ENCODE data around the gene EFNA1. TPM values are rescaled to one million over a fixed set of nuclear protein-coding genes. Genes with fewer than 3 reads are reported as not detected.
A peak's percentile ranks its signal among the peaks of the same experiment; 100 is the strongest.

EFNA1 gene
- total and polyA plus RNA-seq, 2 of the 4 experiments (the other 2 are of a cell fraction): 0.90 to 1.6 TPM

DNA sequence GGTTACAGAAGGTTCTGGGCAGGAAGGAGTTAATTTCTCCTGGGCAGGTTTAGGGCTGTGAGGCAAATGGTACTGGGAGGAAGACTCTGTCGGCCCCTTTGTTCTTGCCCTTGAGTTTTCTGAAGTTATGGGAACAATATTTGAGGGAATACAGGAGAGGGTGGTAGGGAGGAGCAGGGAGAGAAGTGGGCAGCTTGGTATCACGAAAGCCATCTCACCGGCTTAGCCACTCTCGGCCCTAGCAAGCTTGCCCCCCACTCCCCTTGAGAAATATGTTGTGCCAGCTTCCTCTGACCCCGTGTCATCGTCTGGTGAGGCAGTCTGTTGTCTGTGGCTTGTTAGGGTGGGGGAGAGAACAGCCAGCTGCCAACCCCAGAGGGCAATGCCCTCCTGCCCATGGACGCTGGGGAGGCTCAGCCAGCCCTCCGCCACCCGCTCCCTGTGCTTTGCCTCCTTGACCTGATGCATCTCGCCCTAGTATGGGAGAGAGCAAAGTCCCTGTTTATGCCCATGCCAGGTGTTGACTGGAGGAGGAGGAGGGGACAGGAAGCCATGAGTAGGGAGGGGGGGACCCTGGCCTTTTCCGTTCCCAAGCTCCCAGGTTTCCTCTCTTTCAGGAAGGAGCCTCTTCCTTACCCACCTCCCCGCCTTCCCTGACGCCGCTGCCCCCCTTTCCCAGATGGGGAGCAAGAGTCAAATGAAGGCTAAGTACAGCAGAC, 1.2 kb downstream of the EFNA1 start:
- H2BK20ac ChIP-seq (ENCODE audit: low read depth, low read length): no peak overlapping the region
- H3K4ac ChIP-seq (ENCODE audit: low read depth, low read length): no peak overlapping the region
- no peak overlapping the region; the same call in 1 of the 2 replicates for H3K4me3 ChIP-seq (ENCODE audit: insufficient read depth, low read depth, low read length)
- H2AK5ac ChIP-seq (ENCODE audit: low read depth, low read length): no peak overlapping the region
- dilution Hi-C loops (cut with HindIII; ENCODE audit: low sequenced_read_pairs, unreplicated experiment) (no loop called here), intact Hi-C loops (cut with micrococcal nuclease) (loop anchor here (5.0 kb wide), 1 partner anchor 37 kb away; no protein-coding TSS in a partner anchor), in situ Hi-C loops (cut with MboI; ENCODE audit: low sequenced_read_pairs) (no loop called here)
- H3K9me3 ChIP-seq (ENCODE audit: control insufficient read depth, insufficient read depth, low read length): no peaks in the 10 kb centered on the region
- ChIA-PET POLR2A (ENCODE audit: unreplicated experiment) (no interaction called here), CTCF (no interaction called here)
- peaks cover 10% of the 10 kb centered on the region; the same call in 1 of the 2 replicates for H3K9me1 ChIP-seq (ENCODE audit: insufficient read depth, low read length)
- H2AK9ac ChIP-seq (replicated peaks; ENCODE audit: low read depth, low read length, poor library complexity): peak overlapping the region; percentile 75
- no TSS peak for BruUV-seq (replicated peaks)
- H2BK120ac ChIP-seq (ENCODE audit: low read depth, low read length): no peak overlapping the region
- no peak overlapping the region for H3K56ac ChIP-seq (ENCODE audit: extremely low read depth, insufficient read depth, low read length)
- peak overlapping the region; percentile 77; the same call in 1 of the 2 replicates for H3K4me2 ChIP-seq (ENCODE audit: low read depth, low read length)
- ATAC-seq (ENCODE audit: low read depth): no peak
- DNase-seq: no peak
- H2BK15ac ChIP-seq (ENCODE audit: low read depth, low read length): no peak overlapping the region
- TF ChIP-seq RCOR1 (IDR thresholded peaks at IDR 0.05; ENCODE audit: insufficient replicate concordance, low read length): no peak
- H3K36me3 ChIP-seq (ENCODE audit: control insufficient read depth, insufficient read depth, low read length): peaks cover 4% of the 10 kb centered on the region
- peak overlapping the region; percentile 75; the same call in 1 of the 2 replicates for H3K23ac ChIP-seq (ENCODE audit: low read depth, low read length)
- H3K27ac ChIP-seq (ENCODE audit: insufficient read depth, low read length): no peak overlapping the region
- H3K4me1 ChIP-seq (ENCODE audit: control insufficient read depth, insufficient read depth, low read length): peaks cover 22% of the 10 kb centered on the region
- H2BK5ac ChIP-seq (ENCODE audit: low read depth, low read length, poor library complexity, severe bottlenecking): no peak overlapping the region
- no peak overlapping the region for H2AFZ ChIP-seq (replicated peaks; ENCODE audit: low read length, poor library complexity)
- no peaks in the 10 kb centered on the region for H3K79me1 ChIP-seq (ENCODE audit: low read depth in 1 of 2, low read length in 2 of 2)
- H3K18ac ChIP-seq (ENCODE audit: low read depth, low read length): no peak overlapping the region
- H4K20me1 ChIP-seq (ENCODE audit: insufficient read depth, low read length): peaks cover 2% of the 10 kb centered on the region
- H3K9ac ChIP-seq (ENCODE audit: low read depth, low read length): no peak overlapping the region
- H3K14ac ChIP-seq (replicated peaks; ENCODE audit: low read depth, low read length): no peak overlapping the region
- H3K27me3 ChIP-seq (ENCODE audit: control insufficient read depth, insufficient read depth, low read length): peaks cover 40% of the 10 kb centered on the region
- H4K91ac ChIP-seq (ENCODE audit: insufficient read depth, low read depth, low read length): no peak overlapping the region
- WGBS, 2 experiments (ENCODE audit: extremely low coverage in 2 of 2, insufficient read length in 1 of 2): no CpG with 5 or more reads among the region's 14 CpGs
- no peak overlapping the region for H4K8ac ChIP-seq (ENCODE audit: low read depth in 2 of 2, low read length in 2 of 2)
- no peak overlapping the region for H4K5ac ChIP-seq (ENCODE audit: low read depth, low read length)
